GM19468 (cell line): ENCODE results near the gene PLSCR1.
"Not testable (repeated sequence)": the region's sequence is repeated elsewhere in the genome, so short reads cannot be mapped to it uniquely, and the experiment has no call there.

Source experiments
- ATAC-seq: cut with Tn5 transposase; IDR thresholded peaks from one replicate; pipeline ENCODE4 v1.9.1; 2021; ENCODE audit warnings: mild to moderate bottlenecking, moderate library complexity, moderate number of reproducible peaks; ENCODE audit not compliant: unreplicated experiment; ENCODE audit errors: extremely low read depth

PLSCR1 gene

GRCh38 chr3:146550743-146551510, 6.5 kb upstream of the PLSCR1 start:
- ATAC-seq = peak; percentile 91

GRCh38 chr3:146550070-146550615, 5.7 kb upstream of the PLSCR1 start:
- no peak for ATAC-seq

GRCh38 chr3:146547235-146547835, 2.9 kb upstream of the PLSCR1 start:
- ATAC-seq = no peak

GRCh38 chr3:146546366-146546965, 2.1 kb upstream of the PLSCR1 start:
- ATAC-seq = no peak

- ATAC-seq = no peak
Measured at GRCh38 chr3:146544929-146545528, 622 bp upstream of the PLSCR1 start.

- ATAC-seq = no peak
Measured at GRCh38 chr3:146543461-146544001, 876 bp downstream of the PLSCR1 start.

- no peak for ATAC-seq
Measured at GRCh38 chr3:146542978-146543377, 1.4 kb downstream of the PLSCR1 start.

- no peak for ATAC-seq
Measured at GRCh38 chr3:146542179-146542578, 2.2 kb downstream of the PLSCR1 start.

- ATAC-seq = no peak
Measured at GRCh38 chr3:146540978-146541377, 3.4 kb downstream of the PLSCR1 start.

- ATAC-seq = no peak
Measured at GRCh38 chr3:146540236-146540635, 4.2 kb downstream of the PLSCR1 start.

GRCh38 chr3:146539315-146539714, 5.1 kb downstream of the PLSCR1 start:
- ATAC-seq = no peak

GRCh38 chr3:146537603-146538002, 6.8 kb downstream of the PLSCR1 start:
- no peak for ATAC-seq

- ATAC-seq = no peak
Measured at GRCh38 chr3:146536681-146537080, 7.7 kb downstream of the PLSCR1 start.

GRCh38 chr3:146532406-146532805, 12.0 kb downstream of the PLSCR1 start:
- ATAC-seq = no peak

GRCh38 chr3:146530609-146531008, 13.8 kb downstream of the PLSCR1 start:
- no peak for ATAC-seq

GRCh38 chr3:146529021-146529420, 15.4 kb downstream of the PLSCR1 start:
- no peak for ATAC-seq

- no peak for ATAC-seq
Measured at GRCh38 chr3:146524961-146525360, 19.4 kb downstream of the PLSCR1 start.

GRCh38 chr3:146523531-146523930, 20.9 kb downstream of the PLSCR1 start:
- ATAC-seq = no peak

- not testable (repeated sequence) for ATAC-seq
Measured at GRCh38 chr3:146522174-146523158, 21.9 kb downstream of the PLSCR1 start.
